Caki2 (cell line): ENCODE results near the gene PSMD4. TPM values are rescaled to one million over a fixed set of nuclear protein-coding genes. Genes with fewer than 3 reads are reported as not detected.
"Not testable (repeated sequence)": the region's sequence is repeated elsewhere in the genome, so short reads cannot be mapped to it uniquely, and the experiment has no call there.

Experiments used
- DNase-seq: peaks from one replicate; pipeline ENCODE4 v3.0.0-alpha.2; 2015; ENCODE audit warnings: low read depth
- in situ Hi-C: cut with HindIII; loops from 2 replicates; pipeline ENCODE4 v1.10.0; 2016; ENCODE audit warnings: low sequenced_read_pairs, low pct_unique_long_range_greater_than_20kb, mixed read lengths
- total RNA-seq: library from RNA; depleted of rRNA; stranded (reverse); fragments of >200 nt; shearing (Covaris generic); gene quantifications from 2 replicates; pipeline ENCODE4 v1.2.3, GENCODE V29; 2014; ENCODE audit warnings: low replicate concordance; rRNA removed

PSMD4 gene
- 266 and 273 TPM in 2 replicates for total RNA-seq

- peak; percentile 97 for DNase-seq
- in situ Hi-C loops, result no loop called here
Measured at GRCh38 chr1:151254217-151255213, at the start of gene PSMD4. Gene PSMD4, plus strand, starts transcription at chr1:151254734. Its CDS starts 49 bp downstream, at chr1:151254783.

- in situ Hi-C loops, DNase-seq: not testable (repeated sequence)
Measured at GRCh38 chr1:151205381-151205965, 49.1 kb upstream of the PSMD4 start.

- peak; percentile 14 for DNase-seq
- in situ Hi-C loops, result no loop called here
Measured at GRCh38 chr1:151210830-151211229, 43.7 kb upstream of the PSMD4 start.

- in situ Hi-C loops, result no loop called here
- no peak for DNase-seq
Measured at GRCh38 chr1:151211972-151212705, 42.4 kb upstream of the PSMD4 start.

GRCh38 chr1:151213560-151213959, 41.0 kb upstream of the PSMD4 start:
- DNase-seq, result no peak

GRCh38 chr1:151221616-151222015, 32.9 kb upstream of the PSMD4 start:
- DNase-seq, result no peak
- in situ Hi-C loops, result no loop called here

More at GRCh38 chr1:151213560-151213959, 41.0 kb upstream of the PSMD4 start:
- in situ Hi-C loops, result no loop called here

GRCh38 chr1:151222130-151222529, 32.4 kb upstream of the PSMD4 start:
- in situ Hi-C loops, result no loop called here
- DNase-seq, result no peak

GRCh38 chr1:151235235-151235634, 19.3 kb upstream of the PSMD4 start:
- no peak for DNase-seq
- in situ Hi-C loops, result no loop called here

- in situ Hi-C loops, result no loop called here
- no peak for DNase-seq
Measured at GRCh38 chr1:151237678-151238466, 16.7 kb upstream of the PSMD4 start.

GRCh38 chr1:151238467-151238739, 16.1 kb upstream of the PSMD4 start:
- peak; percentile 36 for DNase-seq
- in situ Hi-C loops, result no loop called here

- DNase-seq, result no peak
- in situ Hi-C loops, result loop anchor here (10.0 kb wide), 1 partner anchor 148 kb away; no protein-coding TSS in a partner anchor
Measured at GRCh38 chr1:151242442-151242841, 12.1 kb upstream of the PSMD4 start.

GRCh38 chr1:151243683-151244216, 10.8 kb upstream of the PSMD4 start:
- in situ Hi-C loops, result loop anchor here (10.0 kb wide), 1 partner anchor 149 kb away; no protein-coding TSS in a partner anchor
- no peak for DNase-seq

GRCh38 chr1:151246786-151247185, 7.7 kb upstream of the PSMD4 start:
- no peak for DNase-seq
- in situ Hi-C loops, result loop anchor here (10.0 kb wide), 1 partner anchor 152 kb away; no protein-coding TSS in a partner anchor

- peak; percentile 62 for DNase-seq
- in situ Hi-C loops, result no loop called here
Measured at GRCh38 chr1:151251656-151252470, 2.7 kb upstream of the PSMD4 start.

- peak; percentile 8 for DNase-seq
- in situ Hi-C loops, result no loop called here
Measured at GRCh38 chr1:151255381-151255780, 847 bp downstream of the PSMD4 start.

- DNase-seq, result no peak
- in situ Hi-C loops, result no loop called here
Measured at GRCh38 chr1:151259351-151259750, 4.8 kb downstream of the PSMD4 start.
